GM12801 (cell line): ENCODE results near the gene MAML2.

Source experiments
- CTCF ChIP-seq: IDR thresholded peaks from one replicate; pipeline ENCODE4 v1.5.1; 2011; ENCODE audit warnings: control low read depth; ENCODE audit not compliant: insufficient read length; ENCODE audit errors: extremely low read depth

MAML2 gene

DNA sequence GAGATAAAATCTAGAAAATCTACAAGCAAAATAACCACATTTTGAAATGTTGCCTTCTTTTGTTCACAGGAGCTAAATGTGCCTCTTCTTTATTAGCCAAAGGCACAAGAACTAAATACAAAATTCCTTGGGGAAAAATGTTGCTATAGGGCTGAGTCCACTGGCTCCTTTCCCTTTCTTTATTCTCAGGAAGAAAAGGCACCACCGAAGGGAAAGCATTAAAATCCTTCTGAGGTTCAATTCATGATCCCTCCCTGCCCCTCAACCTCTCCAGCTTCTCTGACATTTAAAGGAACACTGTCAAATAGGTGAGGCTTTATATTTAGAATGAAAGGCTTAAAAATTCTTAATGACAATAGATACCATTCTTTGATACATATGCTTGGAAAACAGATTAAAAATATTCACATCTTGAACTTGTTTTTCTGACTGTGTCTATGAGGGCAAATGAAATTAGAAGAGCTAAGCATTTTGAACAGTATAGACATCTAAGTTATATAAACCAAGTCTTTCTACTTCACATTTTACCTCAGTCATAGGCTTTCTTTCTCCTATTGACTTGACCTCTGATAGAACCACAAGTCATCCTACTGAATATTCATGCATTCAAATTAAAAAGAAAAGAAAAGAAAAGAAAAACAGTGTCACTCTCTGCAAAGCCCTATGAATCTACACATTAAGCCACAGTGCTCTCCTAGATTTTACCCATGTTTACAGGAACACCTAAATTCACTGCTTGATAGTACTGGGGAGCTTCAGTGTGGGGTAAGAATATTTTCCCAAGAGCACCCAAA, 148.2 kb downstream of the MAML2 start:
- no peak for TF ChIP-seq CTCF

GRCh38 chr11:96193745-96194443, 149.1 kb downstream of the MAML2 start:
- TF ChIP-seq CTCF: no peak

DNA sequence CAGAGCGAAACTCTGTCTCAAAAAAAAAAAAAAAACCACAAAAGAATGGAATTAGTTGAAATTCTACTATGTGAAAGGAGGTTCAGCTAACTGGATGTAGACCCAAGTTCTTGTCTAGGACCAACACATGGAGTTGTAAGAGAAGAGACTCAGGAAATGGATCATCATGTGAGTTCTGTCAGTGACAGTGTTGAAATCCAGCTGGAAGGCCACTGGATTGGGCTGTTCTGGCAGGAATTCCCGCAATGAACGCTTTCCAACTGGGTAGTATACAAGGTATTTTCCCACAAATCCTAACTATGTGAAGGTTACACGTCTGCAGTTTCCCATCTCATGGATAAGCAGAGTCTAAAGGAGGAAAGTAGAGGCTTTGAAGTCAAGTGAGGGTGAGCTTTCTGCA, 151.2 kb downstream of the MAML2 start:
- TF ChIP-seq CTCF: no peak

DNA sequence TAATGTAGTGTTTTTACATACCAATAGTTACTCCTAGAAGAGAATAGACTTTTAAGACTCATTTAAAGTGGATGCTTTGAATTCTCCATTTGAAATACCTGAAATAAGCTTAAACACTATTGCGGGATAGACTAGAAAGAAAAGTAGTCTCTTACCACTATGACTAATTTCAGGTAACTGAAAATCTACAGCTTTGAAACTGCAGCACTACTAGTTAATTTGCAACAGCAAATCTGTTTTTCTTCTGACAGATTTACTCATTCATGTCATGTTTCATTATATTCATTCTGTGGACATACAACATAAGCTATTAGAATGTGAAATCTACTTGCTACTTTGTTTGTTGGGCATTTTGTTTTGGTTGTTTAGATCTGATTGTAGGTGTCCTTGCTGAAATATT, 153.6 kb downstream of the MAML2 start:
- no peak for TF ChIP-seq CTCF

- TF ChIP-seq CTCF: no peak
Observed at GRCh38 chr11:96188243-96189006, 154.6 kb downstream of the MAML2 start.

DNA sequence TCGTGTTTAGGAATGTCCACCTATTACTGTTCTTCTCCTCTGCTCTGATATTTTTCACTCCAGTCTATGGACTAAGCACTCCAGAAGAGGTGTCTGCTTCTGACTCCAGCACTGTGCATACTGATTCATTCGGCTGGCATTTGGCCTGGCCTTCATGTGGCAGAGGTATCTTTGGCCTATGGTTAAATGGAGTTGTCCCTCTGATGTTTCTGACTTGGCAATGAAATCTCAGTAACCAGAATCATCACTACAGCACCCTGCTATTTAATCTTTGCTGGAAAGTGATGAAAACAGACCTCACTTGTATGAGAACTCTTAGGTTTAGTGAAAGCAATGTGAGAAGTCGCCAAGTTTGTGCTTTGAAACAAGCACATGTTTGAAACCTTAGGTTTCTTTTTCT, 155.2 kb downstream of the MAML2 start:
- TF ChIP-seq CTCF: no peak

- TF ChIP-seq CTCF: no peak
Observed at GRCh38 chr11:96186806-96187205, 156.2 kb downstream of the MAML2 start.
